ENCODE data around the gene ZNF614.
A peak's percentile ranks its signal among the peaks of the same experiment; 100 is the strongest.

Gene ZNF614

DNA sequence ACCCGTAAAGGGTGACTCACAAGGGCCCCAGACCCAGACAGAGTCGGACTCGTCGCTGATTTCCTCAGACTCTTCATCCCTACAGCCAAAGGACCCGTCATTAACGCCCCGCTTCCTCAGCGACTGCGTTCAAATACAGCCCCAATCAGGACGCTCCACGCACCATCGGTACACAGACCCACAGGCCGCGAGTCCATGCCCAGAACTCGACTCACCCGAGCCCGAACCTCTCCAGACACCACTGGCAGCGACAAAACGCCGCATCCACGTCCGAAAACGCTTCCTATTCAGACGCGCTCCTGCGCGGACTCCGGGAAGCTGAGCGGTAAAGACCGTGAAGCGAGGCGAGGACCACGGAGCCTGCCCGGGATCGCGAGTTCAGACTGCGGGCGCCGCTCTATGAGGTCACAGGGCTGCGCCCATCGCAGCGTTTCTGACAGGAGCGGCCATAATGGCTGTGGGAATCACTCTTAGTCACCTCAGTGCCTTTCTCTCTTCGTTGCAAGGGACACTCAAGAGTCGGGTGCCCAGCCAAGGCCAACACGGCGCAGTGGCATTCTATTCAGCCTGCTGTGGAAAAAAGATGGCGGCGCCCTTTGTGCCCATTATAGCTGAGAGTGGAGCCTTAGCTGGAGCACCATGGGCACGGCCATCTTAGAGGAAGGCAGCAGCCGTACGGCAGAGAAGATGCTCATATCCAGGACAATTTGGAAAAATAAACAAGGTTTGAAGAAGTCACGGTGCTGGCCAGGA is at the start of gene ZNF614:
ZNF614 (minus strand) TSS at position 353 of the 753 bp plus-strand sequence. CDS start 2,634 bp downstream, outside the sequence.
- Histone ChIP-seq H3K36me3 (ENCODE audit: low read length) (peaks cover 44% of the 10 kb centered on the region), H2AFZ (ENCODE audit: low read depth, low read length, severe bottlenecking) (peak within 1 kb of the TSS; percentile 96), H3K4me2 (ENCODE audit: low read depth, low read length, poor library complexity, severe bottlenecking) (peak within 1 kb of the TSS; percentile 97), H3K4me3 (ENCODE audit: insufficient read depth, low read length, poor library complexity, severe bottlenecking) (peak within 1 kb of the TSS; percentile 78), H3K79me2 (ENCODE audit: insufficient read depth, low read length) (peaks cover 28% of the 10 kb centered on the region), H3K27ac (ENCODE audit: low read depth, low read length) (peak within 1 kb of the TSS; percentile 60), H3F3A (ENCODE audit: insufficient read depth) (no peaks in the 10 kb centered on the region), H4K20me1 (ENCODE audit: low read depth, low read length) (no peaks in the 10 kb centered on the region), H3K9ac (ENCODE audit: low read length) (peak within 1 kb of the TSS; percentile 78), H3K27me3 (ENCODE audit: low read length) (no peaks in the 10 kb centered on the region), H3K9me2 (replicated peaks; ENCODE audit: insufficient read depth, low read length) (no peaks in the 10 kb centered on the region), H3K9me3 (ENCODE audit: insufficient read depth, low read length) (peaks cover 9% of the 10 kb centered on the region; the same call in 1 of the 2 replicates)
- no peak for TF ChIP-seq CTCF (IDR thresholded peaks at IDR 0.05; ENCODE audit: insufficient read depth, low read length, poor library complexity, severe bottlenecking)

- Histone ChIP-seq H3K9me2 (replicated peaks; ENCODE audit: insufficient read depth, low read length) (no peaks in the 10 kb centered on the region), H3K27me3 (ENCODE audit: low read length) (no peaks in the 10 kb centered on the region), H3K36me3 (ENCODE audit: low read length) (no peaks in the 10 kb centered on the region), H3K9ac (ENCODE audit: low read length) (no peak overlapping the region), H2AFZ (ENCODE audit: low read depth, low read length, severe bottlenecking) (no peak overlapping the region), H3K4me2 (ENCODE audit: low read depth, low read length, poor library complexity, severe bottlenecking) (no peak overlapping the region), H3K79me2 (ENCODE audit: insufficient read depth, low read length) (no peaks in the 10 kb centered on the region), H3K4me3 (ENCODE audit: insufficient read depth, low read length, poor library complexity, severe bottlenecking) (no peak overlapping the region), H4K20me1 (ENCODE audit: low read depth, low read length) (no peaks in the 10 kb centered on the region), H3F3A (ENCODE audit: insufficient read depth) (no peaks in the 10 kb centered on the region), H3K27ac (ENCODE audit: low read depth, low read length) (no peak overlapping the region), H3K9me3 (ENCODE audit: insufficient read depth, low read length) (peaks cover 15% of the 10 kb centered on the region; the same call in 1 of the 2 replicates)
- TF ChIP-seq CTCF (IDR thresholded peaks at IDR 0.05; ENCODE audit: insufficient read depth, low read length, poor library complexity, severe bottlenecking) (no peak), EZH2phosphoT487 (conservative IDR thresholded peaks at IDR 0.05; ENCODE audit: low read length) (no peak)
Measured at GRCh38 chr19:52070496-52070895, 42.3 kb upstream of the ZNF614 start.

DNA sequence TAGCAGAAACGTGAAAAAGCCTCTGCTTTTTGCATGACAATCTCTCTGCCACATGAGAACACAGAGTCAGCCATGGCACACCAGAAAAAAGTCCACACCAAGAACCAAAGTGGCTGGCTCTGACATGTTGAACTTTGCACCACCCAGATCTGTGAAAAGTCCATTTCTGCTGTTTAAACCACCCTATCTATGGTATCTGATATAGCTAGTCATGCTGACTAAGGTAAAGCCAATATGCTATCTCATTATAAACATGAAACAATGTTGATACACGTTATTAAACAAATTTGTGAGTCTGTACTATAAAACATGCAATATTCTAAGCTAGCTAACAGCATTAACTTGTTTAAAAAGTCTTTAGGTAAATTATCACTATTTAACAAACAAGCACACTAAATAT is 41.5 kb upstream of the ZNF614 start:
- no peaks in the 10 kb centered on the region for H4K20me1 ChIP-seq (ENCODE audit: low read depth, low read length)
- no peaks in the 10 kb centered on the region for H3F3A ChIP-seq (ENCODE audit: insufficient read depth)
- H2AFZ ChIP-seq (ENCODE audit: low read depth, low read length, severe bottlenecking) = no peak overlapping the region
- no peak overlapping the region for H3K9ac ChIP-seq (ENCODE audit: low read length)
- no peak overlapping the region for H3K4me3 ChIP-seq (ENCODE audit: insufficient read depth, low read length, poor library complexity, severe bottlenecking)
- no peaks in the 10 kb centered on the region for H3K36me3 ChIP-seq (ENCODE audit: low read length)
- no peaks in the 10 kb centered on the region for H3K9me2 ChIP-seq (replicated peaks; ENCODE audit: insufficient read depth, low read length)
- no peaks in the 10 kb centered on the region for H3K79me2 ChIP-seq (ENCODE audit: insufficient read depth, low read length)
- peaks cover 15% of the 10 kb centered on the region; the same call in 1 of the 2 replicates for H3K9me3 ChIP-seq (ENCODE audit: insufficient read depth, low read length)
- no peak overlapping the region for H3K4me2 ChIP-seq (ENCODE audit: low read depth, low read length, poor library complexity, severe bottlenecking)
- no peak for TF ChIP-seq CTCF (IDR thresholded peaks at IDR 0.05; ENCODE audit: insufficient read depth, low read length, poor library complexity, severe bottlenecking)
- TF ChIP-seq EZH2phosphoT487 (conservative IDR thresholded peaks at IDR 0.05; ENCODE audit: low read length) = no peak
- H3K27ac ChIP-seq (ENCODE audit: low read depth, low read length) = no peak overlapping the region
- no peaks in the 10 kb centered on the region for H3K27me3 ChIP-seq (ENCODE audit: low read length)
